PC-3 (cell line): ENCODE measurements around the gene TMPRSS15. TPM values are rescaled to one million over a fixed set of nuclear protein-coding genes. Genes with fewer than 3 reads are reported as not detected.

Experiments used
- ATAC-seq: fragments of 200-7000 bp; cut with Tn5 transposase; 2 replicates; pipeline ENCODE4 v1.9.1; 2020; ENCODE audit warnings: mild to moderate bottlenecking, moderate library complexity
- BruUV-seq: library from RNA; stranded (reverse); fragments of 400-500 nt; replicated peaks from 2 replicates; lab custom pipeline; 2021; lab: Mats Ljungman, UMichigan
- CTCF ChIA-PET: fragments of 300-600 bp; sonication (Branson Sonifier 250); formaldehyde crosslinking; loops from one replicate; lab custom pipeline; 2022; ENCODE audit warnings: antibody characterized with exemption; lab: Charles Lee
- POLR2A ChIA-PET: fragments of 300-600 bp; sonication (Branson Sonifier 250); formaldehyde crosslinking; loops from one replicate; lab custom pipeline; 2022; ENCODE audit warnings: antibody characterized with exemption; ENCODE audit not compliant: unreplicated experiment; lab: Charles Lee
- DNase-seq: peaks from one replicate; pipeline ENCODE4 v3.0.0-alpha.2; 2015
- H2AFZ ChIP-seq: fragments of 300-600 bp; sonication (generic); 2 replicates; pipeline ENCODE4 v1.6.0; 2016; ENCODE audit warnings: antibody characterized with exemption, low read length
- H3F3A ChIP-seq: fragments of 300-600 bp; sonication (generic); one replicate; pipeline ENCODE4 v1.6.0; 2017; ENCODE audit warnings: antibody characterized with exemption, low read length, control low read depth, mild to moderate bottlenecking; ENCODE audit not compliant: unreplicated experiment
- H3K27ac ChIP-seq: fragments of 300-600 bp; sonication (generic); 2 replicates; pipeline ENCODE4 v1.5.1; 2016; ENCODE audit warnings: mild to moderate bottlenecking, low read length
- H3K27me3 ChIP-seq: fragments of 300-600 bp; sonication (generic); 2 replicates; pipeline ENCODE4 v1.6.1; 2016; ENCODE audit warnings: low read length, mixed read lengths
- H3K36me3 ChIP-seq: fragments of 300-600 bp; sonication (generic); 2 replicates; pipeline ENCODE4 v1.6.1; 2016; ENCODE audit warnings: low read depth, mixed run types, low read length, mixed read lengths
- H3K4me1 ChIP-seq: fragments of 300-600 bp; sonication (generic); 2 replicates; pipeline ENCODE4 v1.5.1; 2016; ENCODE audit warnings: low read length; ENCODE audit not compliant: insufficient read depth
- H3K4me2 ChIP-seq: fragments of 300-600 bp; sonication (generic); 2 replicates; pipeline ENCODE4 v1.6.0; 2016; ENCODE audit warnings: low read length
- H3K4me3 ChIP-seq: fragments of 300-600 bp; sonication (generic); 2 replicates; pipeline ENCODE4 v1.5.1; 2016; ENCODE audit warnings: mild to moderate bottlenecking, low read length, mixed read lengths
- H3K79me2 ChIP-seq: fragments of 300-600 bp; sonication (generic); 2 replicates; pipeline ENCODE4 v1.6.1; 2017; ENCODE audit warnings: low read length, mixed read lengths
- H3K9ac ChIP-seq: fragments of 300-600 bp; sonication (generic); 2 replicates; pipeline ENCODE4 v1.6.0; 2016; ENCODE audit warnings: mild to moderate bottlenecking, low read length
- H3K9me2 ChIP-seq: fragments of 300-600 bp; sonication (generic); replicated peaks from 2 replicates; pipeline ENCODE4 v1.6.1; 2016; ENCODE audit warnings: mixed run types, low read length, mixed read lengths
- H3K9me3 ChIP-seq: fragments of 300-600 bp; sonication (generic); 2 replicates; pipeline ENCODE4 v1.6.1; 2016; ENCODE audit warnings: low read length, mixed read lengths
- H4K20me1 ChIP-seq: fragments of 300-600 bp; sonication (generic); 2 replicates; pipeline ENCODE4 v1.6.1; 2016; ENCODE audit warnings: low read length, mixed read lengths
- EZH2 ChIP-seq: fragments of 300-600 bp; sonication (generic); IDR thresholded peaks from one replicate; pipeline ENCODE4 v1.6.1; 2017; ENCODE audit warnings: antibody characterized with exemption, mild to moderate bottlenecking, low read length; ENCODE audit not compliant: unreplicated experiment
- EZH2phosphoT487 ChIP-seq: fragments of 300-600 bp; sonication (generic); IDR thresholded peaks from 2 replicates; pipeline ENCODE4 v1.6.1; 2018; ENCODE audit warnings: mild to moderate bottlenecking, antibody characterized with exemption, low read length, borderline replicate concordance
- intact Hi-C: fragments of 100-400 bp; cut with micrococcal nuclease; formaldehyde crosslinking; loops from 2 replicates; pipeline ENCODE4 v1.9.0; 2023
- total RNA-seq: library from RNA; depleted of rRNA; stranded (reverse); fragments of >200 nt; gene quantifications from 2 replicates; pipeline ENCODE4 v1.2.3, GENCODE V29; 2014
- TF ChIP-seq, protein P1 (sequence below): fragments of 300-600 bp; sonication (generic); conservative IDR thresholded peaks from 2 replicates; pipeline ENCODE4 v1.5.1; 2017; ENCODE audit warnings: antibody characterized with exemption, low read depth, mild to moderate bottlenecking, low read length

Gene TMPRSS15
- total RNA-seq, 1 experiment from 2014 or later: not detected

DNA sequence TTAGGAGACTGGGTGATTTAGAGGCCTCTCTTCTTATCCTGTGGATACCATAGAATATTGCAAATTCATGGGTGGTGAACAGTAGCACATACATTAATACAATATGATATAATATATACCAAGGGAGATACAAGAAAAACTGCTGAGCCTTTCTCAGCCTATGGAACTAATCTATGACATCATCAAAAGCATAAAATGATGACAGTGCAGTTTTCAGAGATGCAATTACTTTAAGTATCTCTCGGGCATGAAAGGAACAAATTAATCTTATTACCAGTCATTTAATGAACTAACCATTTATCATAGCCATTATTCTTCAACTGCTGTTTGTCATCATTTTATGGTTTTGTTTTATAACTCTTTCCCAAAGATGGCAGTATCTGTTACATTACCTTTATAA is 155.4 kb downstream of the TMPRSS15 start:
- Histone ChIP-seq H3K4me2 (no peak overlapping the region), H2AFZ (no peak overlapping the region), H3F3A (no peaks in the 10 kb centered on the region), H3K27me3 (peaks cover 23% of the 10 kb centered on the region), H3K9me3 (peaks cover 7% of the 10 kb centered on the region; the same call in 1 of the 2 replicates), H3K27ac (no peak overlapping the region), H3K36me3 (no peaks in the 10 kb centered on the region), H3K4me3 (no peak overlapping the region), H3K79me2 (no peaks in the 10 kb centered on the region), H3K4me1 (no peaks in the 10 kb centered on the region), H4K20me1 (no peaks in the 10 kb centered on the region), H3K9me2 (no peaks in the 10 kb centered on the region), H3K9ac (no peak overlapping the region)
- intact Hi-C loops: no loop called here
- ChIA-PET POLR2A (no interaction called here), CTCF (no interaction called here)
- ATAC-seq (no peak), DNase-seq (no peak)
- no TSS peak for BruUV-seq
- TF ChIP-seq EZH2phosphoT487 (no peak), EZH2 (no peak)
- TF ChIP-seq, protein P1, sequence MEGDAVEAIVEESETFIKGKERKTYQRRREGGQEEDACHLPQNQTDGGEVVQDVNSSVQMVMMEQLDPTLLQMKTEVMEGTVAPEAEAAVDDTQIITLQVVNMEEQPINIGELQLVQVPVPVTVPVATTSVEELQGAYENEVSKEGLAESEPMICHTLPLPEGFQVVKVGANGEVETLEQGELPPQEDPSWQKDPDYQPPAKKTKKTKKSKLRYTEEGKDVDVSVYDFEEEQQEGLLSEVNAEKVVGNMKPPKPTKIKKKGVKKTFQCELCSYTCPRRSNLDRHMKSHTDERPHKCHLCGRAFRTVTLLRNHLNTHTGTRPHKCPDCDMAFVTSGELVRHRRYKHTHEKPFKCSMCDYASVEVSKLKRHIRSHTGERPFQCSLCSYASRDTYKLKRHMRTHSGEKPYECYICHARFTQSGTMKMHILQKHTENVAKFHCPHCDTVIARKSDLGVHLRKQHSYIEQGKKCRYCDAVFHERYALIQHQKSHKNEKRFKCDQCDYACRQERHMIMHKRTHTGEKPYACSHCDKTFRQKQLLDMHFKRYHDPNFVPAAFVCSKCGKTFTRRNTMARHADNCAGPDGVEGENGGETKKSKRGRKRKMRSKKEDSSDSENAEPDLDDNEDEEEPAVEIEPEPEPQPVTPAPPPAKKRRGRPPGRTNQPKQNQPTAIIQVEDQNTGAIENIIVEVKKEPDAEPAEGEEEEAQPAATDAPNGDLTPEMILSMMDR: no peak

DNA sequence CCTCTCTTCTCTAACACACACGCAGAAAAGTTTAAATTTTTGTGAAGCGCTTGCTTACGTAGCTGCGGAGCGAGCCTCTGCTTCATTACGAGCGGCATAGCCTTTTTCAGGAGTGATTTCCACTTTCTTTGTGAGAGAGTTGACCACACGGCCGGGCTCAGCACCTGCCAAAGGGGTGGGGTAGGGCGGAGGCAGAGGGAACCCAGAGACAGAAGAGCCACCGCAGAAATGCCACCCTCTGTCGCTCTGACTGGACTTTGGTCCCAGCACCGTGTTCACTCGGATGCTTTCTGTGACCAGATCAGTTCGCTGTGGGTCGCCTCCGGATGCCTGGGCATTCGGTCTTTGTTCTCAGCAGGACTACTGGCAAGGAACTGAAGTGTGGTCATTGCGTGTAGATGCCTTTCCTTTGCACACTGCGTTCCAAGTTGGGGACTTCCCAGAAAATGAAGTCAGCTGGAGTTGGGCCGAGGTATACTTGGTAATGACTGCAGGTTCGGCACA is 158.1 kb downstream of the TMPRSS15 start:
- POLR2A ChIA-PET: no interaction called here
- TF ChIP-seq, protein P1: no peak
- no peak for TF ChIP-seq EZH2
- H3K4me3 ChIP-seq: no peak overlapping the region
- no peak overlapping the region for H3K27ac ChIP-seq
- H3K36me3 ChIP-seq: no peaks in the 10 kb centered on the region
- intact Hi-C loops: no loop called here
- no peaks in the 10 kb centered on the region for H3K79me2 ChIP-seq
- CTCF ChIA-PET: no interaction called here
- no peak for ATAC-seq
- no TSS peak for BruUV-seq
- no peak for DNase-seq
- no peak overlapping the region for H2AFZ ChIP-seq
- no peaks in the 10 kb centered on the region for H3K9me2 ChIP-seq
- no peaks in the 10 kb centered on the region for H3F3A ChIP-seq
- H3K4me2 ChIP-seq: no peak overlapping the region
- peaks cover 23% of the 10 kb centered on the region for H3K27me3 ChIP-seq
- no peaks in the 10 kb centered on the region for H3K4me1 ChIP-seq
- H3K9ac ChIP-seq: no peak overlapping the region
- H4K20me1 ChIP-seq: no peaks in the 10 kb centered on the region
- H3K9me3 ChIP-seq: peaks cover 7% of the 10 kb centered on the region; the same call in 1 of the 2 replicates

DNA sequence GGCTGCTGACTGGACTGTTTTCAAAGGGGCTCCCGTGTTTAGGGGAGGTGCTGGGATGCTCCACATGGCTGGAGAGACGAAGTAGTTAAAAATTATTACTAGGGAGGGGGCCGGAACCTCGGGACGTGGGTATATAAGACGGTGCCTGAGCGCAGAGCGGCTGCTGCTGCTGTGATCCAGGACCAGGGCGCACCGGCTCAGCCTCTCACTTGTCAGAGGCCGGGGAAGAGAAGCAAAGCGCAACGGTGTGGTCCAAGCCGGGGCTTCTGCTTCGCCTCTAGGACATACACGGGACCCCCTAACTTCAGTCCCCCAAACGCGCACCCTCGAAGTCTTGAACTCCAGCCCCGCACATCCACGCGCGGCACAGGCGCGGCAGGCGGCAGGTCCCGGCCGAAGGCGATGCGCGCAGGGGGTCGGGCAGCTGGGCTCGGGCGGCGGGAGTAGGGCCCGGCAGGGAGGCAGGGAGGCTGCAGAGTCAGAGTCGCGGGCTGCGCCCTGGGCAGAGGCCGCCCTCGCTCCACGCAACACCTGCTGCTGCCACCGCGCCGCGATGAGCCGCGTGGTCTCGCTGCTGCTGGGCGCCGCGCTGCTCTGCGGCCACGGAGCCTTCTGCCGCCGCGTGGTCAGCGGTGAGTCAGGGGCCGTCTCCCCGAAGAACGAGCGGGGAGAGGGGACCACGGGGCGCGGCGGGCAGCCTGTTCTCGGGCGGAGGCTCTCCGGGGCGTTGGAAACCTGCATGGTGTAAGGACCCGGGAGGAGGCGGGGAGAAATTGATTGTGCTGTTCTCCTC is 158.7 kb downstream of the TMPRSS15 start, which contains the start of gene CHODL:
Gene CHODL (plus strand): TSS at position 163 of the 793 bp plus-strand sequence. CDS start 391 bp downstream, at position 554.
- ChIA-PET CTCF (no interaction called here), POLR2A (no interaction called here)
- TF ChIP-seq EZH2phosphoT487: no peak
- TF ChIP-seq EZH2: no peak
- TF ChIP-seq, protein P1: no peak
- Histone ChIP-seq H3K27me3 (peaks cover 23% of the 10 kb centered on the region), H3K4me2 (no peak within 1 kb of the TSS), H3F3A (no peaks in the 10 kb centered on the region), H3K79me2 (no peaks in the 10 kb centered on the region), H3K9ac (no peak within 1 kb of the TSS), H2AFZ (no peak within 1 kb of the TSS), H3K4me1 (no peaks in the 10 kb centered on the region), H3K27ac (no peak within 1 kb of the TSS), H3K36me3 (no peaks in the 10 kb centered on the region), H4K20me1 (no peaks in the 10 kb centered on the region), H3K4me3 (no peak within 1 kb of the TSS), H3K9me3 (peaks cover 7% of the 10 kb centered on the region; the same call in 1 of the 2 replicates), H3K9me2 (no peaks in the 10 kb centered on the region)
- DNase-seq (no peak), ATAC-seq (no peak)
- intact Hi-C loops: no loop called here
- BruUV-seq: no TSS peak
